Activated T-cell treated with anti-CD3 and anti-CD28 coated beads for 4 hours (primary cell): Measurements from ENCODE around the gene OBI1.

Source experiments
- DNase-seq: peaks from one replicate; pipeline ENCODE4 v3.0.0-alpha.2; 2020

Gene OBI1

GRCh38 chr13:78566631-78567030 lies 92.3 kb downstream of the OBI1 start:
- DNase-seq = no peak
